Stimulated activated CD8-positive, alpha-beta memory T cell treated with anti-CD3 and anti-CD28 coated beads, Interleukin-12 subunit alpha, Interleukin-12 subunit beta, amount 100 ng/mL, for 1 hour (primary cell): ENCODE measurements around the gene SYCP3.

ENCODE experiments used
- DNase-seq: peaks from one replicate; pipeline ENCODE4 v3.0.0-alpha.2; 2020; ENCODE audit warnings: low read depth

SYCP3 gene

GRCh38 chr12:101680240-101680639, 59.0 kb downstream of the SYCP3 start:
- DNase-seq: no peak
